Mesothelial cell of epicardium (in vitro differentiated cells): ENCODE results near the gene USP17L24. TPM values are rescaled to one million over a fixed set of nuclear protein-coding genes. Genes with fewer than 3 reads are reported as not detected.
"Not testable (repeated sequence)": the region's sequence is repeated elsewhere in the genome, so short reads cannot be mapped to it uniquely, and the experiment has no call there.

Source experiments
- DNase-seq, 2 experiments: peaks; one replicate each; pipeline ENCODE4 v3.0.0; 2021; ENCODE audit warnings: low spot score in 2 of 2; ENCODE audit not compliant: unreplicated experiment in 2 of 2
- H3K27ac Mint-ChIP-seq: 2 replicates; pipeline ENCODE4 v1.8.0; 2021; ENCODE audit warnings: mixed read lengths
- H3K27me3 Mint-ChIP-seq: 2 replicates; pipeline ENCODE4 v1.8.0; 2021; ENCODE audit warnings: low read depth, mixed read lengths
- H3K36me3 Mint-ChIP-seq: 2 replicates; pipeline ENCODE4 v1.8.0; 2021; ENCODE audit warnings: mixed read lengths
- H3K4me1 Mint-ChIP-seq: 2 replicates; pipeline ENCODE4 v1.8.0; 2021; ENCODE audit warnings: mixed read lengths
- H3K4me3 Mint-ChIP-seq: 2 replicates; pipeline ENCODE4 v1.8.0; 2021; ENCODE audit warnings: mild to moderate bottlenecking, moderate library complexity, mixed read lengths
- H3K9me3 Mint-ChIP-seq: 2 replicates; pipeline ENCODE4 v1.8.0; 2021; ENCODE audit warnings: mixed read lengths
- total RNA-seq: library from RNA; stranded (reverse); gene quantifications from 3 replicates; pipeline ENCODE4 v1.2.1, GENCODE V29; 2021

Gene USP17L24, protein sequence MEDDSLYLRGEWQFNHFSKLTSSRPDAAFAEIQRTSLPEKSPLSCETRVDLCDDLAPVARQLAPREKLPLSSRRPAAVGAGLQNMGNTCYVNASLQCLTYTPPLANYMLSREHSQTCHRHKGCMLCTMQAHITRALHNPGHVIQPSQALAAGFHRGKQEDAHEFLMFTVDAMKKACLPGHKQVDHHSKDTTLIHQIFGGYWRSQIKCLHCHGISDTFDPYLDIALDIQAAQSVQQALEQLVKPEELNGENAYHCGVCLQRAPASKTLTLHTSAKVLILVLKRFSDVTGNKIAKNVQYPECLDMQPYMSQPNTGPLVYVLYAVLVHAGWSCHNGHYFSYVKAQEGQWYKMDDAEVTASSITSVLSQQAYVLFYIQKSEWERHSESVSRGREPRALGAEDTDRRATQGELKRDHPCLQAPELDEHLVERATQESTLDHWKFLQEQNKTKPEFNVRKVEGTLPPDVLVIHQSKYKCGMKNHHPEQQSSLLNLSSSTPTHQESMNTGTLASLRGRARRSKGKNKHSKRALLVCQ
- total RNA-seq = not detected in 3 replicates

DNA sequence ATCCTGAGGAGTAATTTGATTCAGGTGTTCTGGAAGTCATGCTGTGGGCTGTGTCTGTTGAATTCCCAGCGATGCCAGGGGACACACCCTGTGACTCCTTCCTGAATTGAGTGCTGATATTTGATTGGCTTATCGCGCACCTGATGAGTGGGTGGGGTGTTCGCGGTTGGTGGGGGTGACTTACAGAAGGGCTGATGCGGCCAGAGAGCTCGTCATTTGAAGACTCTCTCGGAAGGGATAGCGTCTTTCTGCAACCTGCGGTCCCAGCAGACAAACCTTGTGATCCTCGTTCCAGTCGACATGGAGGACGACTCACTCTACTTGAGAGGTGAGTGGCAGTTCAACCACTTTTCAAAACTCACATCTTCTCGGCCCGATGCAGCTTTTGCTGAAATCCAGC, at the start of gene USP17L24:
Gene USP17L24 (plus strand): TSS at position 301 of the 400 bp plus-strand sequence. CDS start 0 bp downstream, at position 301.
- H3K4me3 Mint-ChIP-seq, H3K27ac Mint-ChIP-seq, H3K27me3 Mint-ChIP-seq, H3K4me1 Mint-ChIP-seq, DNase-seq, H3K9me3 Mint-ChIP-seq, H3K36me3 Mint-ChIP-seq: not testable (repeated sequence)

DNA sequence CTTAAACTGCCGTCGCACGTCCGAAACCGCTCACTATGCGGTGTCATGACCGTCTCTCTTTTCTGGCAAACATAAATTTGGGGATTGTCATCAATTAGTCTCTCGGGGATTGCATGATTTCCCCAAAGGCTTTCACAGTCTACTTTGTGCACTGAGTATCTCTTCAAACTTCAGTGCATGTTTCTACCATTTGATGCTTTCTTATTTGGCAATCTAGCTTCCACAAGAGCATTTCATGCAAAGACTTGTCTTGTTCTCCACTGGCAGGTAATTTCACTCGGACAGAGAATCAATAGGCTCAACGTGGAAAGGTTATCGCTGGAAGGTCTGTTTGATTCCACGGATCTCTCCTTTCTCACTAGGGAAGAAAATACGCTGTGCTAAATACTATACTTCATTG, 774 bp upstream of the USP17L24 start:
- not testable (repeated sequence) for H3K36me3 Mint-ChIP-seq, DNase-seq, H3K4me1 Mint-ChIP-seq, H3K27me3 Mint-ChIP-seq, H3K9me3 Mint-ChIP-seq, H3K4me3 Mint-ChIP-seq, H3K27ac Mint-ChIP-seq

DNA sequence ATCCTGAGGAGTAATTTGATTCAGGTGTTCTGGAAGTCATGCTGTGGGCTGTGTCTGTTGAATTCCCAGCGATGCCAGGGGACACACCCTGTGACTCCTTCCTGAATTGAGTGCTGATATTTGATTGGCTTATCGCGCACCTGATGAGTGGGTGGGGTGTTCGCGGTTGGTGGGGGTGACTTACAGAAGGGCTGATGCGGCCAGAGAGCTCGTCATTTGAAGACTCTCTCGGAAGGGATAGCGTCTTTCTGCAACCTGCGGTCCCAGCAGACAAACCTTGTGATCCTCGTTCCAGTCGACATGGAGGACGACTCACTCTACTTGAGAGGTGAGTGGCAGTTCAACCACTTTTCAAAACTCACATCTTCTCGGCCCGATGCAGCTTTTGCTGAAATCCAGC, 4.6 kb downstream of the USP17L24 start, which contains the start of gene USP17L25:
Gene USP17L25 (plus strand): TSS at position 301 of the 400 bp plus-strand sequence. CDS start 0 bp downstream, at position 301.
- not testable (repeated sequence) for H3K4me3 Mint-ChIP-seq, H3K9me3 Mint-ChIP-seq

DNA sequence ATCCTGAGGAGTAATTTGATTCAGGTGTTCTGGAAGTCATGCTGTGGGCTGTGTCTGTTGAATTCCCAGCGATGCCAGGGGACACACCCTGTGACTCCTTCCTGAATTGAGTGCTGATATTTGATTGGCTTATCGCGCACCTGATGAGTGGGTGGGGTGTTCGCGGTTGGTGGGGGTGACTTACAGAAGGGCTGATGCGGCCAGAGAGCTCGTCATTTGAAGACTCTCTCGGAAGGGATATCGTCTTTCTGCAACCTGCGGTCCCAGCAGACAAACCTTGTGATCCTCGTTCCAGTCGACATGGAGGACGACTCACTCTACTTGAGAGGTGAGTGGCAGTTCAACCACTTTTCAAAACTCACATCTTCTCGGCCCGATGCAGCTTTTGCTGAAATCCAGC, 9.4 kb downstream of the USP17L24 start, which contains the start of gene USP17L26:
Gene USP17L26 (plus strand): TSS at position 301 of the 400 bp plus-strand sequence. CDS start 0 bp downstream, at position 301.
- not testable (repeated sequence) for H3K9me3 Mint-ChIP-seq, DNase-seq, H3K27ac Mint-ChIP-seq, H3K4me1 Mint-ChIP-seq, H3K27me3 Mint-ChIP-seq, H3K36me3 Mint-ChIP-seq, H3K4me3 Mint-ChIP-seq

More for the DNA sequence above, 4.6 kb downstream of the USP17L24 start, which contains the start of gene USP17L25:
- H3K27ac Mint-ChIP-seq, DNase-seq, H3K36me3 Mint-ChIP-seq, H3K4me1 Mint-ChIP-seq, H3K27me3 Mint-ChIP-seq: not testable (repeated sequence)

DNA sequence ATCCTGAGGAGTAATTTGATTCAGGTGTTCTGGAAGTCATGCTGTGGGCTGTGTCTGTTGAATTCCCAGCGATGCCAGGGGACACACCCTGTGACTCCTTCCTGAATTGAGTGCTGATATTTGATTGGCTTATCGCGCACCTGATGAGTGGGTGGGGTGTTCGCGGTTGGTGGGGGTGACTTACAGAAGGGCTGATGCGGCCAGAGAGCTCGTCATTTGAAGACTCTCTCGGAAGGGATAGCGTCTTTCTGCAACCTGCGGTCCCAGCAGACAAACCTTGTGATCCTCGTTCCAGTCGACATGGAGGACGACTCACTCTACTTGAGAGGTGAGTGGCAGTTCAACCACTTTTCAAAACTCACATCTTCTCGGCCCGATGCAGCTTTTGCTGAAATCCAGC, 14.1 kb downstream of the USP17L24 start, which contains the start of gene USP17L5:
Gene USP17L5 (plus strand): TSS at position 301 of the 400 bp plus-strand sequence. CDS start 0 bp downstream, at position 301.
- H3K4me1 Mint-ChIP-seq, DNase-seq, H3K9me3 Mint-ChIP-seq, H3K27me3 Mint-ChIP-seq, H3K36me3 Mint-ChIP-seq, H3K27ac Mint-ChIP-seq, H3K4me3 Mint-ChIP-seq: not testable (repeated sequence)

DNA sequence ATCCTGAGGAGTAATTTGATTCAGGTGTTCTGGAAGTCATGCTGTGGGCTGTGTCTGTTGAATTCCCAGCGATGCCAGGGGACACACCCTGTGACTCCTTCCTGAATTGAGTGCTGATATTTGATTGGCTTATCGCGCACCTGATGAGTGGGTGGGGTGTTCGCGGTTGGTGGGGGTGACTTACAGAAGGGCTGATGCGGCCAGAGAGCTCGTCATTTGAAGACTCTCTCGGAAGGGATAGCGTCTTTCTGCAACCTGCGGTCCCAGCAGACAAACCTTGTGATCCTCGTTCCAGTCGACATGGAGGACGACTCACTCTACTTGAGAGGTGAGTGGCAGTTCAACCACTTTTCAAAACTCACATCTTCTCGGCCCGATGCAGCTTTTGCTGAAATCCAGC, 18.9 kb downstream of the USP17L24 start, which contains the start of gene USP17L27:
Gene USP17L27 (plus strand): TSS at position 301 of the 400 bp plus-strand sequence. CDS start 0 bp downstream, at position 301.
- H3K27me3 Mint-ChIP-seq, H3K9me3 Mint-ChIP-seq, DNase-seq, H3K36me3 Mint-ChIP-seq, H3K4me3 Mint-ChIP-seq, H3K27ac Mint-ChIP-seq, H3K4me1 Mint-ChIP-seq: not testable (repeated sequence)

DNA sequence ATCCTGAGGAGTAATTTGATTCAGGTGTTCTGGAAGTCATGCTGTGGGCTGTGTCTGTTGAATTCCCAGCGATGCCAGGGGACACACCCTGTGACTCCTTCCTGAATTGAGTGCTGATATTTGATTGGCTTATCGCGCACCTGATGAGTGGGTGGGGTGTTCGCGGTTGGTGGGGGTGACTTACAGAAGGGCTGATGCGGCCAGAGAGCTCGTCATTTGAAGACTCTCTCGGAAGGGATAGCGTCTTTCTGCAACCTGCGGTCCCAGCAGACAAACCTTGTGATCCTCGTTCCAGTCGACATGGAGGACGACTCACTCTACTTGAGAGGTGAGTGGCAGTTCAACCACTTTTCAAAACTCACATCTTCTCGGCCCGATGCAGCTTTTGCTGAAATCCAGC, 23.6 kb downstream of the USP17L24 start, which contains the start of gene USP17L28:
Gene USP17L28 (plus strand): TSS at position 301 of the 400 bp plus-strand sequence. CDS start 0 bp downstream, at position 301.
- not testable (repeated sequence) for H3K9me3 Mint-ChIP-seq, H3K4me1 Mint-ChIP-seq, DNase-seq, H3K27ac Mint-ChIP-seq, H3K36me3 Mint-ChIP-seq, H3K4me3 Mint-ChIP-seq, H3K27me3 Mint-ChIP-seq

DNA sequence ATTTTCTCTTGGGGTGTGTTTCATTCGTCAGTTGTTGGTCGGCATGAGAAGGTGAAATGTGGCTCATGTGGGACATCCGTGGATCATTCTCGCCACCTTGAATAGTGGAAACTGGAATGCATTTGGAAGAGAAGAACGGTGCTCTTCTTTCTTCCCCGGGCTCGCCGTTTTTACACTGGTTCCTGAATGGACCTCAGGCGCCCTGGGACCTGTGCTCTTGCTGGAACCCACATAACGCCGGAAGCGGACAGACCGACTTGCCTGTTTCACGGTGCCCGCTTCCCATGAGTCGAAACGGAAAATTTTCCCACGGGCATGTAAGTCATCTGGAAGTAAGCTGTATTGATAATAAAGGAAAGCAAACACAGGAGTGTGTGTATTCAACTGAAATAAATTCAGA, 25.9 kb downstream of the USP17L24 start:
- not testable (repeated sequence) for H3K9me3 Mint-ChIP-seq, H3K27ac Mint-ChIP-seq, H3K27me3 Mint-ChIP-seq, H3K36me3 Mint-ChIP-seq, H3K4me3 Mint-ChIP-seq, H3K4me1 Mint-ChIP-seq, DNase-seq

DNA sequence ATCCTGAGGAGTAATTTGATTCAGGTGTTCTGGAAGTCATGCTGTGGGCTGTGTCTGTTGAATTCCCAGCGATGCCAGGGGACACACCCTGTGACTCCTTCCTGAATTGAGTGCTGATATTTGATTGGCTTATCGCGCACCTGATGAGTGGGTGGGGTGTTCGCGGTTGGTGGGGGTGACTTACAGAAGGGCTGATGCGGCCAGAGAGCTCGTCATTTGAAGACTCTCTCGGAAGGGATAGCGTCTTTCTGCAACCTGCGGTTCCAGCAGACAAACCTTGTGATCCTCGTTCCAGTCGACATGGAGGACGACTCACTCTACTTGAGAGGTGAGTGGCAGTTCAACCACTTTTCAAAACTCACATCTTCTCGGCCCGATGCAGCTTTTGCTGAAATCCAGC, 28.4 kb downstream of the USP17L24 start, which contains the start of gene USP17L29:
Gene USP17L29 (plus strand): TSS at position 301 of the 400 bp plus-strand sequence. CDS start 0 bp downstream, at position 301.
- not testable (repeated sequence) for H3K4me1 Mint-ChIP-seq, H3K4me3 Mint-ChIP-seq, DNase-seq, H3K9me3 Mint-ChIP-seq, H3K27ac Mint-ChIP-seq, H3K27me3 Mint-ChIP-seq, H3K36me3 Mint-ChIP-seq

DNA sequence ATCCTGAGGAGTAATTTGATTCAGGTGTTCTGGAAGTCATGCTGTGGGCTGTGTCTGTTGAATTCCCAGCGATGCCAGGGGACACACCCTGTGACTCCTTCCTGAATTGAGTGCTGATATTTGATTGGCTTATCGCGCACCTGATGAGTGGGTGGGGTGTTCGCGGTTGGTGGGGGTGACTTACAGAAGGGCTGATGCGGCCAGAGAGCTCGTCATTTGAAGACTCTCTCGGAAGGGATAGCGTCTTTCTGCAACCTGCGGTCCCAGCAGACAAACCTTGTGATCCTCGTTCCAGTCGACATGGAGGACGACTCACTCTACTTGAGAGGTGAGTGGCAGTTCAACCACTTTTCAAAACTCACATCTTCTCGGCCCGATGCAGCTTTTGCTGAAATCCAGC, 37.9 kb downstream of the USP17L24 start, which contains the start of gene USP17L30:
Gene USP17L30 (plus strand): TSS at position 301 of the 400 bp plus-strand sequence. CDS start 0 bp downstream, at position 301.
- H3K4me3 Mint-ChIP-seq, H3K27ac Mint-ChIP-seq, DNase-seq, H3K9me3 Mint-ChIP-seq, H3K4me1 Mint-ChIP-seq, H3K27me3 Mint-ChIP-seq, H3K36me3 Mint-ChIP-seq: not testable (repeated sequence)

Other genes with a start within 250 kb of the USP17L24 start
- gene FAM90A26, start 154.8 kb upstream of the USP17L24 start, total RNA-seq = not detected in 3 replicates
- not detected in 3 replicates for gene USP17L10, start 114.5 kb upstream of the USP17L24 start, total RNA-seq
- 0.14 TPM in 1 of 3 replicates, not detected in the others for gene USP17L11, start 109.8 kb upstream of the USP17L24 start, total RNA-seq
- gene USP17L12, start 105.0 kb upstream of the USP17L24 start, total RNA-seq = not detected in 3 replicates
- not detected in 3 replicates for gene USP17L13, start 100.3 kb upstream of the USP17L24 start, total RNA-seq
- gene USP17L15, start 90.8 kb upstream of the USP17L24 start, total RNA-seq = 0.16 TPM in 1 of 3 replicates, not detected in the others
- gene USP17L17, start 81.3 kb upstream of the USP17L24 start, total RNA-seq = not detected in 3 replicates
- gene USP17L18, start 76.5 kb upstream of the USP17L24 start, total RNA-seq = not detected in 3 replicates
- not detected in 3 replicates for gene USP17L19, start 71.8 kb upstream of the USP17L24 start, total RNA-seq
- not detected in 3 replicates for gene USP17L20, start 67.0 kb upstream of the USP17L24 start, total RNA-seq
- not detected in 3 replicates for gene USP17L21, start 62.3 kb upstream of the USP17L24 start, total RNA-seq
- gene USP17L22, start 57.5 kb upstream of the USP17L24 start, total RNA-seq = not detected in 3 replicates
- not detected in 3 replicates for gene USP17L25, start 4.7 kb downstream of the USP17L24 start, total RNA-seq
- not detected in 3 replicates for gene USP17L26, start 9.5 kb downstream of the USP17L24 start, total RNA-seq
- gene USP17L5, start 14.2 kb downstream of the USP17L24 start, total RNA-seq = not detected in 3 replicates
- not detected in 3 replicates for gene USP17L27, start 19.0 kb downstream of the USP17L24 start, total RNA-seq
- not detected in 3 replicates for gene USP17L28, start 23.7 kb downstream of the USP17L24 start, total RNA-seq
- gene USP17L29, start 28.5 kb downstream of the USP17L24 start, total RNA-seq = not detected in 3 replicates
- not detected in 3 replicates for gene USP17L30, start 38.0 kb downstream of the USP17L24 start, total RNA-seq
- gene DEFB131A, start 119.2 kb downstream of the USP17L24 start, total RNA-seq = not detected in 3 replicates